ENCODE results near the gene CCDC13.

The CCDC13 gene

GRCh38 chr3:42749025-42749752, 23.9 kb downstream of the CCDC13 start:
- Histone ChIP-seq H3K23ac (ENCODE audit: low read length) (no peak overlapping the region), H4K12ac (ENCODE audit: low read depth, low read length) (no peak overlapping the region), H3K79me2 (ENCODE audit: control insufficient read depth, insufficient read depth, low read length, poor library complexity) (no peaks in the 10 kb centered on the region), H2BK5ac (ENCODE audit: low read depth, low read length, poor library complexity) (no peak overlapping the region), H3K9ac (ENCODE audit: low read length) (no peak overlapping the region), H3K4me2 (ENCODE audit: low read length) (no peak overlapping the region), H3K4me3 (ENCODE audit: low read depth, low read length) (no peak overlapping the region), H2AK5ac (ENCODE audit: low read length) (no peak overlapping the region), H3K4me1 (ENCODE audit: control insufficient read depth in 1 of 2, insufficient read depth in 2 of 2, low read length in 2 of 2) (peaks cover 2 to 7% of the 10 kb centered on the region in 2 experiments), H3K4ac (ENCODE audit: low read depth, low read length) (no peak overlapping the region), H2AFZ (ENCODE audit: insufficient read depth, low read length, poor library complexity) (no peak overlapping the region), H3K79me1 (ENCODE audit: low read length) (no peaks in the 10 kb centered on the region), H2BK120ac (ENCODE audit: insufficient read depth, low read length, poor library complexity) (no peak overlapping the region), H2BK12ac (ENCODE audit: low read length) (no peak overlapping the region), H3K27ac (ENCODE audit: low read depth, low read length) (no peak overlapping the region), H3K14ac (ENCODE audit: low read length) (no peak overlapping the region), H3K18ac (ENCODE audit: low read length) (no peak overlapping the region), H4K91ac (ENCODE audit: low read depth, low read length) (no peak overlapping the region), H4K8ac (ENCODE audit: low read depth, low read length) (no peak overlapping the region), H3K27me3 (ENCODE audit: insufficient read depth, low read length) (no peaks in the 10 kb centered on the region), H3K36me3 (ENCODE audit: control insufficient read depth in 1 of 2, insufficient read depth in 2 of 2, low read length in 2 of 2) (no peaks in the 10 kb centered on the region), H3K9me3 (ENCODE audit: insufficient read depth, low read depth, low read length) (no peaks in the 10 kb centered on the region)
- no CpG with 5 or more reads among the region's 10 CpGs for WGBS (ENCODE audit: extremely low coverage, insufficient coverage, insufficient read length)
- no peak for DNase-seq

DNA sequence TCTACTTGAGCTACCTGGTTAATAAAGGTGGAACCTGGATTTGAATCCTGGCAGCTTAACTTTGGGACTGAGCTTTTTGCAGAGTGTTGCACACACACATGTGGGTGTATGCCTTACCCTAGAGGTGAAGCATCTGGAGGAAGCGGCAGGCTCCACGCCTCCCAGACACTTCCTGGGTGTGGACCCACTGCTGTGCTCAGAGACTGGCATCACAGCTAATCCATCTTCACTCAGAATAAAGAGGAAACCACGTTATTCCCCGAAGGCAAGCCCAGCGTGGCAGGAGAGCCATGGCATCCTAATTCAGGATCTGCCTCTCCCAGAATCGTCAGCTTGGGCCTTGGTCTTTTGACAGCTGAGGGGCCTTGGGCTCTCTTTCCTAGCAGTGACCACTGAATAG, 25.5 kb downstream of the CCDC13 start:
- no peaks in the 10 kb centered on the region for H3K27me3 ChIP-seq (ENCODE audit: insufficient read depth, low read length)
- no peak overlapping the region for H4K8ac ChIP-seq (ENCODE audit: low read depth, low read length)
- no peak overlapping the region for H2AK5ac ChIP-seq (ENCODE audit: low read length)
- H3K4me1 ChIP-seq (ENCODE audit: control insufficient read depth in 1 of 2, insufficient read depth in 2 of 2, low read length in 2 of 2), result peaks cover 2 to 7% of the 10 kb centered on the region in 2 experiments
- no peak overlapping the region for H3K14ac ChIP-seq (ENCODE audit: low read length)
- H3K4me2 ChIP-seq (ENCODE audit: low read length), result no peak overlapping the region
- H3K79me1 ChIP-seq (ENCODE audit: low read length), result no peaks in the 10 kb centered on the region
- H2BK5ac ChIP-seq (ENCODE audit: low read depth, low read length, poor library complexity), result no peak overlapping the region
- H2BK12ac ChIP-seq (ENCODE audit: low read length), result no peak overlapping the region
- no peak for DNase-seq
- H3K23ac ChIP-seq (ENCODE audit: low read length), result no peak overlapping the region
- no peak overlapping the region for H4K91ac ChIP-seq (ENCODE audit: low read depth, low read length)
- no peak overlapping the region for H4K12ac ChIP-seq (ENCODE audit: low read depth, low read length)
- H3K9ac ChIP-seq (ENCODE audit: low read length), result no peak overlapping the region
- no peak overlapping the region for H3K27ac ChIP-seq (ENCODE audit: low read depth, low read length)
- no peaks in the 10 kb centered on the region for H3K79me2 ChIP-seq (ENCODE audit: control insufficient read depth, insufficient read depth, low read length, poor library complexity)
- H3K36me3 ChIP-seq (ENCODE audit: control insufficient read depth in 1 of 2, insufficient read depth in 2 of 2, low read length in 2 of 2), result no peaks in the 10 kb centered on the region
- no peaks in the 10 kb centered on the region for H3K9me3 ChIP-seq (ENCODE audit: insufficient read depth, low read depth, low read length)
- no peak overlapping the region for H3K18ac ChIP-seq (ENCODE audit: low read length)
- no peak overlapping the region for H2AFZ ChIP-seq (ENCODE audit: insufficient read depth, low read length, poor library complexity)
- no peak overlapping the region for H3K4me3 ChIP-seq (ENCODE audit: low read depth, low read length)
- no peak overlapping the region for H3K4ac ChIP-seq (ENCODE audit: low read depth, low read length)
- no peak overlapping the region for H2BK120ac ChIP-seq (ENCODE audit: insufficient read depth, low read length, poor library complexity)
- no CpG with 5 or more reads among the region's 6 CpGs for WGBS (ENCODE audit: extremely low coverage, insufficient coverage, insufficient read length)

- no peak overlapping the region for H2BK120ac ChIP-seq (ENCODE audit: insufficient read depth, low read length, poor library complexity)
- no peak overlapping the region for H4K8ac ChIP-seq (ENCODE audit: low read depth, low read length)
- H3K9ac ChIP-seq (ENCODE audit: low read length), result no peak overlapping the region
- DNase-seq, result no peak
- WGBS (ENCODE audit: extremely low coverage, insufficient coverage, insufficient read length), result no CpG with 5 or more reads among the region's 11 CpGs
- no peak overlapping the region for H4K91ac ChIP-seq (ENCODE audit: low read depth, low read length)
- no peak overlapping the region for H3K4me2 ChIP-seq (ENCODE audit: low read length)
- no peak overlapping the region for H3K18ac ChIP-seq (ENCODE audit: low read length)
- H3K79me2 ChIP-seq (ENCODE audit: control insufficient read depth, insufficient read depth, low read length, poor library complexity), result no peaks in the 10 kb centered on the region
- no peak overlapping the region for H2BK5ac ChIP-seq (ENCODE audit: low read depth, low read length, poor library complexity)
- H3K14ac ChIP-seq (ENCODE audit: low read length), result no peak overlapping the region
- H3K27ac ChIP-seq (ENCODE audit: low read depth, low read length), result no peak overlapping the region
- H3K23ac ChIP-seq (ENCODE audit: low read length), result no peak overlapping the region
- H3K4me1 ChIP-seq (ENCODE audit: control insufficient read depth in 1 of 2, insufficient read depth in 2 of 2, low read length in 2 of 2), result peaks cover 2 to 7% of the 10 kb centered on the region in 2 experiments
- H2AFZ ChIP-seq (ENCODE audit: insufficient read depth, low read length, poor library complexity), result no peak overlapping the region
- no peaks in the 10 kb centered on the region for H3K9me3 ChIP-seq (ENCODE audit: insufficient read depth, low read depth, low read length)
- no peak overlapping the region for H4K12ac ChIP-seq (ENCODE audit: low read depth, low read length)
- H3K4ac ChIP-seq (ENCODE audit: low read depth, low read length), result no peak overlapping the region
- H3K36me3 ChIP-seq (ENCODE audit: control insufficient read depth in 1 of 2, insufficient read depth in 2 of 2, low read length in 2 of 2), result no peaks in the 10 kb centered on the region
- H2BK12ac ChIP-seq (ENCODE audit: low read length), result no peak overlapping the region
- no peaks in the 10 kb centered on the region for H3K27me3 ChIP-seq (ENCODE audit: insufficient read depth, low read length)
- no peak overlapping the region for H3K4me3 ChIP-seq (ENCODE audit: low read depth, low read length)
- no peak overlapping the region for H2AK5ac ChIP-seq (ENCODE audit: low read length)
- H3K79me1 ChIP-seq (ENCODE audit: low read length), result no peaks in the 10 kb centered on the region
Observed at GRCh38 chr3:42746455-42747450, 26.3 kb downstream of the CCDC13 start.

DNA sequence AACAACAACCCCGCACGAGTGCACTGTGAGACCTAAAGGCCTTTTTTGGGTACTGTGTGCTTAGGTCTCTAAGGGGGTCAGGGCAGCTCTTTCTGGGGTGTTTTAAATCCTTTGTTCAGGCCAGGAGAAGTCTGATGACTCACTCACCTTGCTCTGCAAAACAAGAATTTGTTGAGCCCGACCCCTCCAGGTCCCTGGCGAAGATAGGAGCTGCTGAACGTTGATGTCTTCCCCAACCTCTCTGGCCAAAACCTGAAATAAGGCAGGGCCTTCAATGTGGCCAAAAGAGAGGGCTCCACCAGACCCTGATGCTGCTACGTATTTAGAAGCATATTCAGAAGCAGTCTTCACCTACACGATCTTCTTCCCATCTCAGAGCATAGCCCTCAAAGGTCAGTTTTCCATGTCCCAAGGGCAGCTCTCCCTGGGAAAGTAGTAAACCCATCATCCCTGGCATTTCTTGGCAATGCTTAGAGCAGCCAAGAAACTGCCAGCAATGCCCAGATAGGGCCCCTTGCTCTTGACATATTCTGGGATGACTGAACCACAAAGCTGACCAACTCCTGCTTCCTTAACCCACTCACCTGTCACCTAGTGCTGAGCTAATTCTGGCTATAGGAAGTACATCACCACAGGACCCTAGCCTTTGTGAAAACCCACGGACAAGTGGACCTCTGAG, 27.1 kb downstream of the CCDC13 start:
- H3K4me2 ChIP-seq (ENCODE audit: low read length), result no peak overlapping the region
- no peak overlapping the region for H2BK12ac ChIP-seq (ENCODE audit: low read length)
- no peak overlapping the region for H4K8ac ChIP-seq (ENCODE audit: low read depth, low read length)
- H3K9me3 ChIP-seq (ENCODE audit: insufficient read depth, low read depth, low read length), result no peaks in the 10 kb centered on the region
- H3K18ac ChIP-seq (ENCODE audit: low read length), result no peak overlapping the region
- H2AK5ac ChIP-seq (ENCODE audit: low read length), result no peak overlapping the region
- H3K23ac ChIP-seq (ENCODE audit: low read length), result no peak overlapping the region
- no CpG with 5 or more reads among the region's 8 CpGs for WGBS (ENCODE audit: extremely low coverage, insufficient coverage, insufficient read length)
- H2BK120ac ChIP-seq (ENCODE audit: insufficient read depth, low read length, poor library complexity), result no peak overlapping the region
- no peak overlapping the region for H3K4me3 ChIP-seq (ENCODE audit: low read depth, low read length)
- no peak overlapping the region for H4K12ac ChIP-seq (ENCODE audit: low read depth, low read length)
- H3K79me1 ChIP-seq (ENCODE audit: low read length), result no peaks in the 10 kb centered on the region
- H4K91ac ChIP-seq (ENCODE audit: low read depth, low read length), result no peak overlapping the region
- H3K14ac ChIP-seq (ENCODE audit: low read length), result no peak overlapping the region
- peaks cover 2 to 4% of the 10 kb centered on the region in 2 experiments for H3K4me1 ChIP-seq (ENCODE audit: control insufficient read depth in 1 of 2, insufficient read depth in 2 of 2, low read length in 2 of 2)
- no peak overlapping the region for H2BK5ac ChIP-seq (ENCODE audit: low read depth, low read length, poor library complexity)
- H3K27ac ChIP-seq (ENCODE audit: low read depth, low read length), result no peak overlapping the region
- no peak overlapping the region for H3K9ac ChIP-seq (ENCODE audit: low read length)
- H3K36me3 ChIP-seq (ENCODE audit: control insufficient read depth in 1 of 2, insufficient read depth in 2 of 2, low read length in 2 of 2), result no peaks in the 10 kb centered on the region
- no peak overlapping the region for H2AFZ ChIP-seq (ENCODE audit: insufficient read depth, low read length, poor library complexity)
- no peaks in the 10 kb centered on the region for H3K27me3 ChIP-seq (ENCODE audit: insufficient read depth, low read length)
- H3K4ac ChIP-seq (ENCODE audit: low read depth, low read length), result no peak overlapping the region
- no peaks in the 10 kb centered on the region for H3K79me2 ChIP-seq (ENCODE audit: control insufficient read depth, insufficient read depth, low read length, poor library complexity)
- DNase-seq, result no peak
